Peyer's patch (tissue), 4 donors: ENCODE results near the gene AGER.

Experiments used
- CTCF ChIP-seq, 6 experiments: fragments of 450-650 bp in 4 of 6; fragments of 200-600 bp in 2 of 6; sonication (generic) in 1 of 6; IDR thresholded peaks; one replicate each; pipeline ENCODE4 v1.5.1; 2017 to 2019; ENCODE audit warnings: antibody characterized with exemption in 6 of 6, mild to moderate bottlenecking in 3 of 6, moderate library complexity in 1 of 6
- POLR2A ChIP-seq, 2 donors: fragments of 450-650 bp; IDR thresholded peaks; one replicate each; pipeline ENCODE4 v1.5.1; 2017; ENCODE audit warnings: antibody characterized with exemption in 2 of 2, mild to moderate bottlenecking in 2 of 2, moderate library complexity in 2 of 2

DNA sequence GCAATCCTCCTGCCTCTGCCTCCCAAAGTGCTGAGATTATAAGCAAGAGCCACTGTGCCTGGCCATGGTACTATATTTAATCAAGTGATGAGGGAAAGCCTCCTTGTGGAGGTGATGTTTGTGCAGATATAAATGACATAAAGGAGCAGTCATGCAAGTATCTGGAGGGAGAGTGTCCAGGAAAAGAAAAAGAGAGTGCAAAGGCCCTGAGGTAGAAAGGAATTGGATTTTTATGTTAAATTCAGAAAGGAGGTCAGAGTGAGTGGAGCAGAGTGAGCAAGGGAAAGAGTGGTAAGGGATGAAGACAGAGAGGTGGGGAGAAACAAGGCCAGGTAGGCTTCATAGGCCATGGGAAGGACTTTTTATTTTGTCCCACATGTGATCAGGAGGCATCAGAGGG lies 46.6 kb downstream of the AGER start:
- no peak for TF ChIP-seq CTCF (IDR thresholded peaks at IDR 0.05)
- no peak for TF ChIP-seq POLR2A (IDR thresholded peaks at IDR 0.05)
